ENCODE results near the gene AGGF1. TPM values are rescaled to one million over a fixed set of nuclear protein-coding genes. Genes with fewer than 3 reads are reported as not detected.
A peak's percentile ranks its signal among the peaks of the same experiment; 100 is the strongest.

The AGGF1 gene
- total and polyA plus RNA-seq, 10 donors: 8.2 to 33.6 (median 25.9) TPM

GRCh38 chr5:77064040-77064439 lies 33.8 kb downstream of the AGGF1 start:
- intact Hi-C loops (cut with DNase I; ENCODE audit: low total_unique reads): no loop called here
- 76 to 93% (median 81%) methylated on average over 3 of the region's 3 CpGs for WGBS, 5 donors
- peaks cover 7 to 100% (median 57%) of the 10 kb centered on the region in 6 donors for H3K36me3 ChIP-seq

GRCh38 chr5:77065256-77065655 lies 35.1 kb downstream of the AGGF1 start:
- TF ChIP-seq CTCF (IDR thresholded peaks at IDR 0.05 in 8 of 11, conservative IDR thresholded peaks at IDR 0.05 in 3 of 11) (no peak), POLR2A (IDR thresholded peaks at IDR 0.05) (no peak), POLR2AphosphoS5 (IDR thresholded peaks at IDR 0.05) (no peak)

More at GRCh38 chr5:77064040-77064439, 33.8 kb downstream of the AGGF1 start:
- Histone ChIP-seq H3K4me1 (peaks cover 0 to 29% (median 3%) of the 10 kb centered on the region in 6 donors), H3K27ac (no peak overlapping the region), H3K4me3 (no peak overlapping the region), H3K9me3 (peaks cover 0 to 6% (median 0%) of the 10 kb centered on the region in 8 donors), H3K27me3 (replicated peaks in 1 of 7) (no peaks in the 10 kb centered on the region)
- TF ChIP-seq POLR2A (IDR thresholded peaks at IDR 0.05) (no peak), CTCF (IDR thresholded peaks at IDR 0.05 in 8 of 11, conservative IDR thresholded peaks at IDR 0.05 in 3 of 11) (no peak), POLR2AphosphoS5 (IDR thresholded peaks at IDR 0.05) (no peak)
- DNase-seq: no peak

GRCh38 chr5:77066184-77066583 lies 36.0 kb downstream of the AGGF1 start:
- no peak for DNase-seq
- H3K36me3 ChIP-seq: peaks cover 6 to 94% (median 37%) of the 10 kb centered on the region in 6 donors
- intact Hi-C loops (cut with DNase I; ENCODE audit: low total_unique reads): no loop called here
- TF ChIP-seq POLR2AphosphoS5 (IDR thresholded peaks at IDR 0.05) (no peak), POLR2A (IDR thresholded peaks at IDR 0.05) (no peak), CTCF (IDR thresholded peaks at IDR 0.05 in 8 of 11, conservative IDR thresholded peaks at IDR 0.05 in 3 of 11) (no peak)
- peak overlapping the region in 7 of 8 donors; percentile 3 to 77 (median 65) for H3K27ac ChIP-seq
- H3K4me1 ChIP-seq: peaks cover 0 to 29% (median 3%) of the 10 kb centered on the region in 6 donors
- H3K9me3 ChIP-seq: peaks cover 0 to 2% (median 0%) of the 10 kb centered on the region in 8 donors
- no peaks in the 10 kb centered on the region for H3K27me3 ChIP-seq (replicated peaks in 1 of 7)
- no peak overlapping the region for H3K4me3 ChIP-seq
- WGBS, 5 donors: 72 to 86% (median 81%) methylated on average over 1 of the region's 1 CpG

More at GRCh38 chr5:77065256-77065655, 35.1 kb downstream of the AGGF1 start:
- Histone ChIP-seq H3K4me1 (peaks cover 0 to 29% (median 3%) of the 10 kb centered on the region in 6 donors), H3K9me3 (peaks cover 0 to 6% (median 0%) of the 10 kb centered on the region in 8 donors), H3K4me3 (no peak overlapping the region), H3K27ac (peak overlapping the region in 7 of 8 donors; percentile 3 to 77 (median 65)), H3K36me3 (peaks cover 7 to 94% (median 46%) of the 10 kb centered on the region in 6 donors), H3K27me3 (replicated peaks in 1 of 7) (no peaks in the 10 kb centered on the region)
- intact Hi-C loops (cut with DNase I; ENCODE audit: low total_unique reads): no loop called here
- no peak for DNase-seq
- 56 to 78% (median 68%) methylated on average over 3 of the region's 3 CpGs for WGBS, 5 donors

GRCh38 chr5:77066823-77067442 lies 36.7 kb downstream of the AGGF1 start:
- Histone ChIP-seq H3K27me3 (replicated peaks in 1 of 7) (no peaks in the 10 kb centered on the region), H3K4me1 (peaks cover 0 to 29% (median 3%) of the 10 kb centered on the region in 6 donors), H3K36me3 (peaks cover 0 to 86% (median 30%) of the 10 kb centered on the region in 6 donors), H3K27ac (peak overlapping the region in 3 of 8 donors; percentile 65 to 77 (median 71)), H3K9me3 (no peaks in the 10 kb centered on the region), H3K4me3 (no peak overlapping the region)
- intact Hi-C loops (cut with DNase I; ENCODE audit: low total_unique reads): no loop called here
- 79 to 97% (median 93%) methylated on average over 1 of the region's 1 CpG for WGBS, 5 donors
- DNase-seq: no peak
- no peak for TF ChIP-seq POLR2AphosphoS5 (IDR thresholded peaks at IDR 0.05)
- TF ChIP-seq CTCF (IDR thresholded peaks at IDR 0.05 in 8 of 11, conservative IDR thresholded peaks at IDR 0.05 in 3 of 11): no peak
- no peak for TF ChIP-seq POLR2A (IDR thresholded peaks at IDR 0.05)
